MM.1S (cell line): Measurements from ENCODE around the gene TSPYL6.
A peak's percentile ranks its signal among the peaks of the same experiment; 100 is the strongest.

Source experiments
- DNase-seq: peaks from one replicate; pipeline ENCODE4 v3.0.0-alpha.2; 2015
- H2AFZ ChIP-seq: fragments of 300-600 bp; sonication (generic); 2 replicates; pipeline ENCODE4 v1.6.0; 2016; ENCODE audit warnings: antibody characterized with exemption, low read length
- H3F3A ChIP-seq: fragments of 300-600 bp; sonication (generic); 2 replicates; pipeline ENCODE4 v1.6.1; 2016; ENCODE audit warnings: mild to moderate bottlenecking, antibody characterized with exemption, low read length, moderate library complexity, mixed read lengths; ENCODE audit not compliant: insufficient read depth
- H3K27ac ChIP-seq: fragments of 300-600 bp; sonication (generic); 2 replicates; pipeline ENCODE4 v1.5.1; 2016; ENCODE audit warnings: mild to moderate bottlenecking, low read length
- H3K27me3 ChIP-seq: fragments of 300-600 bp; sonication (generic); replicated peaks from 2 replicates; pipeline ENCODE4 v1.6.0; 2016; ENCODE audit warnings: low read length; ENCODE audit not compliant: insufficient read depth
- H3K36me3 ChIP-seq: fragments of 300-600 bp; sonication (generic); replicated peaks from 2 replicates; pipeline ENCODE4 v1.6.1; 2016; ENCODE audit warnings: mild to moderate bottlenecking, low read length, mixed read lengths; ENCODE audit not compliant: insufficient read depth
- H3K4me1 ChIP-seq: fragments of 300-600 bp; sonication (generic); 2 replicates; pipeline ENCODE4 v1.6.1; 2016; ENCODE audit warnings: low read length, mixed read lengths
- H3K4me2 ChIP-seq: fragments of 300-600 bp; sonication (generic); 2 replicates; pipeline ENCODE4 v1.6.0; 2016; ENCODE audit warnings: low read depth, low read length
- H3K4me3 ChIP-seq: fragments of 300-600 bp; sonication (generic); 2 replicates; pipeline ENCODE4 v1.5.1; 2016; ENCODE audit warnings: low read length, mixed read lengths
- H3K79me2 ChIP-seq: fragments of 300-600 bp; sonication (generic); 2 replicates; pipeline ENCODE4 v1.6.1; 2016; ENCODE audit warnings: mixed run types, low read length, mixed read lengths
- H3K9ac ChIP-seq: fragments of 300-600 bp; sonication (generic); 2 replicates; pipeline ENCODE4 v1.6.1; 2016; ENCODE audit warnings: low read length, mixed read lengths
- H3K9me2 ChIP-seq: fragments of 300-600 bp; sonication (generic); replicated peaks from 2 replicates; pipeline ENCODE4 v1.6.1; 2016; ENCODE audit warnings: mild to moderate bottlenecking, low read length, mixed read lengths; ENCODE audit not compliant: insufficient read depth
- H3K9me3 ChIP-seq: fragments of 300-600 bp; sonication (generic); replicated peaks from 2 replicates; pipeline ENCODE4 v1.6.1; 2016; ENCODE audit warnings: mild to moderate bottlenecking, low read length, mixed read lengths; ENCODE audit not compliant: insufficient read depth
- H4K20me1 ChIP-seq: fragments of 300-600 bp; sonication (generic); 2 replicates; pipeline ENCODE4 v1.6.1; 2016; ENCODE audit warnings: mild to moderate bottlenecking, low read length, moderate library complexity, mixed read lengths; ENCODE audit not compliant: insufficient read depth
- CTCF ChIP-seq: fragments of 300-600 bp; sonication (generic); IDR thresholded peaks from 2 replicates; pipeline ENCODE4 v1.5.1; 2016; ENCODE audit warnings: antibody characterized with exemption, low read length, mixed read lengths
- EZH2 ChIP-seq: fragments of 300-600 bp; sonication (generic); optimal IDR thresholded peaks from 2 replicates; pipeline ENCODE3; 2017; ENCODE audit warnings: low read depth, mild to moderate bottlenecking, antibody characterized with exemption, low read length, mixed read lengths
- EZH2phosphoT487 ChIP-seq: fragments of 300-600 bp; sonication (generic); IDR thresholded peaks from 2 replicates; pipeline ENCODE4 v1.6.1; 2018; ENCODE audit warnings: antibody characterized with exemption, low read length

Gene TSPYL6

GRCh38 chr2:54207666-54208195 lies 48.3 kb downstream of the TSPYL6 start:
- no peak for DNase-seq
- Histone ChIP-seq H3F3A (no peaks in the 10 kb centered on the region), H3K27ac (no peak overlapping the region), H3K4me2 (no peak overlapping the region), H3K9me3 (no peaks in the 10 kb centered on the region), H3K9ac (no peak overlapping the region), H3K79me2 (no peaks in the 10 kb centered on the region), H2AFZ (no peak overlapping the region), H3K27me3 (no peaks in the 10 kb centered on the region), H3K9me2 (no peaks in the 10 kb centered on the region), H3K36me3 (no peaks in the 10 kb centered on the region), H3K4me3 (no peak overlapping the region), H4K20me1 (no peaks in the 10 kb centered on the region), H3K4me1 (no peaks in the 10 kb centered on the region)
- TF ChIP-seq EZH2phosphoT487 (no peak), EZH2 (no peak), CTCF (no peak)

GRCh38 chr2:54206596-54206995 lies 49.4 kb downstream of the TSPYL6 start:
- Histone ChIP-seq H3K79me2 (no peaks in the 10 kb centered on the region), H3K9ac (no peak overlapping the region), H3K27ac (no peak overlapping the region), H3K9me3 (no peaks in the 10 kb centered on the region), H4K20me1 (no peaks in the 10 kb centered on the region), H2AFZ (no peak overlapping the region), H3F3A (no peaks in the 10 kb centered on the region), H3K4me3 (no peak overlapping the region), H3K4me2 (no peak overlapping the region), H3K27me3 (no peaks in the 10 kb centered on the region), H3K9me2 (no peaks in the 10 kb centered on the region), H3K4me1 (no peaks in the 10 kb centered on the region), H3K36me3 (no peaks in the 10 kb centered on the region)
- peak; percentile 21 for DNase-seq
- TF ChIP-seq EZH2phosphoT487 (no peak), CTCF (peak; percentile 59)

GRCh38 chr2:54204476-54204875 lies 51.6 kb downstream of the TSPYL6 start:
- H3K9me2 ChIP-seq = no peaks in the 10 kb centered on the region
- TF ChIP-seq CTCF = no peak
- TF ChIP-seq EZH2phosphoT487 = no peak
- no peak for TF ChIP-seq EZH2

More at GRCh38 chr2:54204476-54204875, 51.6 kb downstream of the TSPYL6 start:
- Histone ChIP-seq H4K20me1 (no peaks in the 10 kb centered on the region), H3F3A (no peaks in the 10 kb centered on the region), H3K4me2 (no peak overlapping the region), H2AFZ (no peak overlapping the region), H3K36me3 (no peaks in the 10 kb centered on the region), H3K4me1 (no peaks in the 10 kb centered on the region), H3K9ac (no peak overlapping the region), H3K27ac (no peak overlapping the region), H3K79me2 (no peaks in the 10 kb centered on the region), H3K9me3 (no peaks in the 10 kb centered on the region), H3K27me3 (no peaks in the 10 kb centered on the region), H3K4me3 (no peak overlapping the region)
- no peak for DNase-seq
